Hematopoietic multipotent progenitor cell treated with erythropoietin and hydrocortisone succinate and interleukin-3 and kit ligand, for 8 days (in vitro differentiated cells): ENCODE results near the gene CDK5RAP2.

Experiments
- DNase-seq: peaks from one replicate; pipeline ENCODE4 v3.0.0-alpha.2; 2015

CDK5RAP2 gene

GRCh38 chr9:120377268-120378159 is 202.5 kb downstream of the CDK5RAP2 start:
- no peak for DNase-seq

- DNase-seq, result no peak
These were observed 203.9 kb downstream of the CDK5RAP2 start for GRCh38 chr9:120376101-120376500.

- DNase-seq, result no peak
These were observed 204.7 kb downstream of the CDK5RAP2 start for GRCh38 chr9:120375316-120375715.

- no peak for DNase-seq
These were observed 205.2 kb downstream of the CDK5RAP2 start for GRCh38 chr9:120374817-120375216.

GRCh38 chr9:120374239-120374638 is 205.7 kb downstream of the CDK5RAP2 start:
- no peak for DNase-seq

GRCh38 chr9:120372040-120372439 is 207.9 kb downstream of the CDK5RAP2 start:
- no peak for DNase-seq

- DNase-seq, result no peak
These were observed 210.3 kb downstream of the CDK5RAP2 start for GRCh38 chr9:120369608-120370220.

- DNase-seq, result no peak
These were observed 211.2 kb downstream of the CDK5RAP2 start for GRCh38 chr9:120368799-120369198.

- no peak for DNase-seq
These were observed 213.3 kb downstream of the CDK5RAP2 start for GRCh38 chr9:120366644-120367019.

- DNase-seq, result no peak
These were observed 214.6 kb downstream of the CDK5RAP2 start for GRCh38 chr9:120365386-120365785.

- DNase-seq, result no peak
These were observed 216.3 kb downstream of the CDK5RAP2 start for GRCh38 chr9:120363697-120364096.

GRCh38 chr9:120362446-120362845 is 217.5 kb downstream of the CDK5RAP2 start:
- no peak for DNase-seq

GRCh38 chr9:120361551-120361950 is 218.4 kb downstream of the CDK5RAP2 start:
- DNase-seq, result no peak

- no peak for DNase-seq
These were observed 219.5 kb downstream of the CDK5RAP2 start for GRCh38 chr9:120360510-120360909.

- no peak for DNase-seq
These were observed 219.9 kb downstream of the CDK5RAP2 start for GRCh38 chr9:120360046-120360445.

- DNase-seq, result no peak
These were observed 221.1 kb downstream of the CDK5RAP2 start for GRCh38 chr9:120358877-120359276.

GRCh38 chr9:120353506-120353905 is 226.5 kb downstream of the CDK5RAP2 start:
- no peak for DNase-seq

GRCh38 chr9:120351106-120351505 is 228.9 kb downstream of the CDK5RAP2 start:
- no peak for DNase-seq

GRCh38 chr9:120350596-120350995 is 229.4 kb downstream of the CDK5RAP2 start:
- no peak for DNase-seq

GRCh38 chr9:120348951-120349429 is 231.0 kb downstream of the CDK5RAP2 start:
- peak; percentile 27 for DNase-seq

- no peak for DNase-seq
These were observed 234.6 kb downstream of the CDK5RAP2 start for GRCh38 chr9:120345379-120345778.

GRCh38 chr9:120344230-120344629 is 235.7 kb downstream of the CDK5RAP2 start:
- no peak for DNase-seq

GRCh38 chr9:120343416-120343815 is 236.6 kb downstream of the CDK5RAP2 start:
- no peak for DNase-seq
